ENCODE data around the gene EYA2. TPM values are rescaled to one million over a fixed set of nuclear protein-coding genes. Genes with fewer than 3 reads are reported as not detected.

Gene EYA2
- total and polyA plus RNA-seq, 2 of the 4 experiments (the other 2 are of a cell fraction): 2.3 to 5.4 TPM

- DNase-seq (no peak), ATAC-seq (ENCODE audit: low read depth) (no peak)
- Histone ChIP-seq H2BK5ac (ENCODE audit: low read depth, low read length, poor library complexity, severe bottlenecking) (no peak overlapping the region), H3K27me3 (ENCODE audit: control insufficient read depth, insufficient read depth, low read length) (no peaks in the 10 kb centered on the region), H3K14ac (replicated peaks; ENCODE audit: low read depth, low read length) (no peak overlapping the region), H3K36me3 (ENCODE audit: control insufficient read depth, insufficient read depth, low read length) (peaks cover 3% of the 10 kb centered on the region; the same call in 1 of the 2 replicates), H2AK9ac (replicated peaks; ENCODE audit: low read depth, low read length, poor library complexity) (no peak overlapping the region), H3K56ac (ENCODE audit: extremely low read depth, insufficient read depth, low read length) (no peak overlapping the region), H3K18ac (ENCODE audit: low read depth, low read length) (no peak overlapping the region), H4K91ac (ENCODE audit: insufficient read depth, low read depth, low read length) (no peak overlapping the region), H4K5ac (ENCODE audit: low read depth, low read length) (no peak overlapping the region), H2BK20ac (ENCODE audit: low read depth, low read length) (no peak overlapping the region), H3K4ac (ENCODE audit: low read depth, low read length) (no peak overlapping the region), H3K23ac (ENCODE audit: low read depth, low read length) (no peak overlapping the region), H4K8ac (ENCODE audit: low read depth in 2 of 2, low read length in 2 of 2) (no peak overlapping the region), H2AK5ac (ENCODE audit: low read depth, low read length) (no peak overlapping the region), H2BK120ac (ENCODE audit: low read depth, low read length) (no peak overlapping the region), H3K9ac (ENCODE audit: low read depth, low read length) (no peak overlapping the region), H3K4me1 (ENCODE audit: control insufficient read depth, insufficient read depth, low read length) (peaks cover 2% of the 10 kb centered on the region; the same call in 1 of the 2 replicates), H3K4me3 (ENCODE audit: insufficient read depth, low read depth, low read length) (no peak overlapping the region), H3K9me3 (ENCODE audit: control insufficient read depth, insufficient read depth, low read length) (peaks cover 5% of the 10 kb centered on the region), H2BK15ac (ENCODE audit: low read depth, low read length) (no peak overlapping the region), H3K27ac (ENCODE audit: insufficient read depth, low read length) (no peak overlapping the region), H4K20me1 (ENCODE audit: insufficient read depth, low read length) (no peaks in the 10 kb centered on the region), H3K4me2 (ENCODE audit: low read depth, low read length) (no peak overlapping the region), H2AFZ (replicated peaks; ENCODE audit: low read length, poor library complexity) (no peak overlapping the region), H3K79me1 (ENCODE audit: low read depth in 1 of 2, low read length in 2 of 2) (no peaks in the 10 kb centered on the region), H3K9me1 (ENCODE audit: insufficient read depth, low read length) (no peaks in the 10 kb centered on the region)
- dilution Hi-C loops (cut with HindIII; ENCODE audit: low sequenced_read_pairs, unreplicated experiment) (no loop called here), intact Hi-C loops (cut with micrococcal nuclease) (loop anchor here (10.0 kb wide), 2 partner anchors 85 to 135 kb away; partner anchors contain the start of gene EYA2), in situ Hi-C loops (cut with MboI; ENCODE audit: low sequenced_read_pairs) (no loop called here)
- ChIA-PET CTCF (interaction anchor here (1.8 kb wide), 1 partner anchor 10 kb away, joined by 4 read pairs; no protein-coding TSS in a partner anchor), POLR2A (ENCODE audit: unreplicated experiment) (no interaction called here)
- no peak for TF ChIP-seq MXI1 (IDR thresholded peaks at IDR 0.05; ENCODE audit: borderline replicate concordance, low read depth, low read length)
- no peak for TF ChIP-seq RCOR1 (IDR thresholded peaks at IDR 0.05; ENCODE audit: insufficient replicate concordance, low read length)
- TF ChIP-seq, protein P1, sequence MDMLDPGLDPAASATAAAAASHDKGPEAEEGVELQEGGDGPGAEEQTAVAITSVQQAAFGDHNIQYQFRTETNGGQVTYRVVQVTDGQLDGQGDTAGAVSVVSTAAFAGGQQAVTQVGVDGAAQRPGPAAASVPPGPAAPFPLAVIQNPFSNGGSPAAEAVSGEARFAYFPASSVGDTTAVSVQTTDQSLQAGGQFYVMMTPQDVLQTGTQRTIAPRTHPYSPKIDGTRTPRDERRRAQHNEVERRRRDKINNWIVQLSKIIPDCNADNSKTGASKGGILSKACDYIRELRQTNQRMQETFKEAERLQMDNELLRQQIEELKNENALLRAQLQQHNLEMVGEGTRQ (IDR thresholded peaks at IDR 0.05; ENCODE audit: low read depth, low read length): no peak
- no peak for TF ChIP-seq POLR2A (IDR thresholded peaks at IDR 0.05; ENCODE audit: low read depth, low read length)
- no peak for TF ChIP-seq CHD1 (IDR thresholded peaks at IDR 0.05; ENCODE audit: low read depth, low read length)
- TF ChIP-seq RAD21 (IDR thresholded peaks at IDR 0.05; ENCODE audit: low read length): no peak
- no peak for TF ChIP-seq MAZ (IDR thresholded peaks at IDR 0.05; ENCODE audit: borderline replicate concordance, low read depth, low read length)
- TF ChIP-seq SMC3 (IDR thresholded peaks at IDR 0.05; ENCODE audit: low read depth, low read length): no peak
- no peak for TF ChIP-seq NFE2L2 (IDR thresholded peaks at IDR 0.05; ENCODE audit: low read depth, low read length)
- TF ChIP-seq, protein P2, sequence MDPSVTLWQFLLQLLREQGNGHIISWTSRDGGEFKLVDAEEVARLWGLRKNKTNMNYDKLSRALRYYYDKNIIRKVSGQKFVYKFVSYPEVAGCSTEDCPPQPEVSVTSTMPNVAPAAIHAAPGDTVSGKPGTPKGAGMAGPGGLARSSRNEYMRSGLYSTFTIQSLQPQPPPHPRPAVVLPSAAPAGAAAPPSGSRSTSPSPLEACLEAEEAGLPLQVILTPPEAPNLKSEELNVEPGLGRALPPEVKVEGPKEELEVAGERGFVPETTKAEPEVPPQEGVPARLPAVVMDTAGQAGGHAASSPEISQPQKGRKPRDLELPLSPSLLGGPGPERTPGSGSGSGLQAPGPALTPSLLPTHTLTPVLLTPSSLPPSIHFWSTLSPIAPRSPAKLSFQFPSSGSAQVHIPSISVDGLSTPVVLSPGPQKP (IDR thresholded peaks at IDR 0.05; ENCODE audit: borderline replicate concordance, low read depth, low read length): no peak
- TF ChIP-seq CTCF (conservative IDR thresholded peaks at IDR 0.05; ENCODE audit: low read depth, low read length): no peak
- TF ChIP-seq BHLHE40 (IDR thresholded peaks at IDR 0.05; ENCODE audit: low read depth, low read length): no peak
- TF ChIP-seq RFX5 (IDR thresholded peaks at IDR 0.05; ENCODE audit: low read depth, low read length): no peak
- TF ChIP-seq CEBPB (IDR thresholded peaks at IDR 0.05; ENCODE audit: low read depth, low read length): no peak
- no peak for TF ChIP-seq MAFK (IDR thresholded peaks at IDR 0.05; ENCODE audit: low read depth, low read length)
- no peak for TF ChIP-seq FOS (IDR thresholded peaks at IDR 0.05; ENCODE audit: low read depth, low read length)
- BruUV-seq (replicated peaks): no TSS peak
- WGBS, 2 experiments (ENCODE audit: extremely low coverage in 2 of 2, insufficient read length in 1 of 2): no CpG with 5 or more reads among the region's 3 CpGs
These were observed 135.2 kb downstream of the EYA2 start for GRCh38 chr20:47029845-47030244.

All from IMR-90 (cell line).